OCI-LY7 (cell line): ENCODE data around the gene NAA16.

ENCODE experiments used
- EZH2phosphoT487 ChIP-seq: fragments of 200-600 bp; sonication (generic); IDR thresholded peaks from 2 replicates; pipeline ENCODE4 v1.6.1; 2018; ENCODE audit warnings: low read depth, borderline replicate concordance, mild to moderate bottlenecking, mixed run types, antibody characterized with exemption, low read length, moderate library complexity, mixed read lengths
- TF ChIP-seq, protein P1 (sequence below): fragments of 200-600 bp; sonication (generic); conservative IDR thresholded peaks from 2 replicates; pipeline ENCODE4 v1.5.1; 2014; ENCODE audit warnings: mild to moderate bottlenecking, antibody characterized with exemption, low read length, moderate library complexity, mixed read lengths

DNA sequence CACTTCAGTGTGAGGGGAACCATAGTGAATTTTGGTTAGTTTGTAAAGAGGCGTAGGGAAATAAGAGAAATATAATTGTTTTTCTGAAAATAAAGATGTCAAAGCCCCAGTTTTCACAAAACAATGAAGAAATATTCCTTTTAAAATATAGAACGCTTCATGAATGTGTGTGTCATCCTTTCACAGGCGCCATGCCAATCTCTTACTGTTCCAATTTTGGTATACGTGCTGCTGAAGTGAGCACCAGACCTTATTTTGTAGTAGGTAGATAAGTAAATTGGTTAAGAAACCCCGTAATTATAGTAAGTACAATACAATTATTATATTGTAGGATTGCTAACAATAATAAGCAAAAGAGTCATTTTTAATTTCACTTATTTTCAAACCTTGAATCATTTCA is 43.3 kb downstream of the NAA16 start:
- TF ChIP-seq, protein P1, sequence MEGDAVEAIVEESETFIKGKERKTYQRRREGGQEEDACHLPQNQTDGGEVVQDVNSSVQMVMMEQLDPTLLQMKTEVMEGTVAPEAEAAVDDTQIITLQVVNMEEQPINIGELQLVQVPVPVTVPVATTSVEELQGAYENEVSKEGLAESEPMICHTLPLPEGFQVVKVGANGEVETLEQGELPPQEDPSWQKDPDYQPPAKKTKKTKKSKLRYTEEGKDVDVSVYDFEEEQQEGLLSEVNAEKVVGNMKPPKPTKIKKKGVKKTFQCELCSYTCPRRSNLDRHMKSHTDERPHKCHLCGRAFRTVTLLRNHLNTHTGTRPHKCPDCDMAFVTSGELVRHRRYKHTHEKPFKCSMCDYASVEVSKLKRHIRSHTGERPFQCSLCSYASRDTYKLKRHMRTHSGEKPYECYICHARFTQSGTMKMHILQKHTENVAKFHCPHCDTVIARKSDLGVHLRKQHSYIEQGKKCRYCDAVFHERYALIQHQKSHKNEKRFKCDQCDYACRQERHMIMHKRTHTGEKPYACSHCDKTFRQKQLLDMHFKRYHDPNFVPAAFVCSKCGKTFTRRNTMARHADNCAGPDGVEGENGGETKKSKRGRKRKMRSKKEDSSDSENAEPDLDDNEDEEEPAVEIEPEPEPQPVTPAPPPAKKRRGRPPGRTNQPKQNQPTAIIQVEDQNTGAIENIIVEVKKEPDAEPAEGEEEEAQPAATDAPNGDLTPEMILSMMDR: no peak
- no peak for TF ChIP-seq EZH2phosphoT487
